K562 (cell line): Measurements from ENCODE around the gene CCDC124. TPM values are rescaled to one million over a fixed set of nuclear protein-coding genes. Genes with fewer than 3 reads are reported as not detected.

Experiments used
- ATAC-seq: fragments of 200-7000 bp; cut with Tn5 transposase; 3 replicates; pipeline ENCODE4 v1.9.1; 2020; ENCODE audit warnings: moderate library complexity
- BruUV-seq: library from RNA; stranded (reverse); fragments of 400-500 nt; replicated peaks from 2 replicates; lab custom pipeline; 2021; lab: Mats Ljungman, UMichigan
- CTCF ChIA-PET: fragments of 300-600 bp; formaldehyde crosslinking; extraction: SDS; loops from one replicate; lab custom pipeline; 2021; ENCODE audit warnings: low intra/inter-chr PET ratio; lab: Yijun Ruan, JAX
- POLR2A ChIA-PET: fragments of 300-600, 350-650 bp; sonication (Branson Sonifier 250); formaldehyde crosslinking; extraction: SDS; loops from one replicate; lab custom pipeline; 2021; ENCODE audit warnings: antibody characterized with exemption, inconsistent platforms; lab: Yijun Ruan, JAX
- DNase-seq, 4 experiments: peaks; one replicate each; pipeline versions ENCODE4 v3.0.0 to v3.0.0-alpha.2; 2011 to 2018; ENCODE audit warnings: low spot score in 3 of 4, mixed read lengths in 3 of 4; ENCODE audit errors: extremely low read depth in 1 of 4
- FAIRE-seq: peaks from 2 replicates; lab custom pipeline; 2011; peaks lifted over from hg19 to GRCh38; lab: Jason Lieb, UNC
- H2AFZ ChIP-seq: 2 replicates; pipeline ENCODE4 v1.6.0; 2011; ENCODE audit warnings: low read depth, low read length, control low read depth, inconsistent platforms
- H3K27ac ChIP-seq: fragments of 200-600 bp; 3 replicates; pipeline ENCODE4 v1.8.0; 2011; ENCODE audit warnings: low read depth, mild to moderate bottlenecking, control low read depth, inconsistent platforms, low read length, moderate library complexity, mixed read lengths; ENCODE audit errors: extremely low read depth
- H3K27me3 ChIP-seq, 2 experiments: fragments of 300-600 bp in 1 of 2; 2 replicates in 1 of 2; 3 replicates in 1 of 2; pipeline versions ENCODE4 v1.6.0 to v1.8.0; 2011; ENCODE audit warnings: inconsistent platforms in 2 of 2, low read length in 2 of 2, mild to moderate bottlenecking in 1 of 2, mixed read lengths in 1 of 2, moderate library complexity in 1 of 2; ENCODE audit not compliant: control insufficient read depth in 2 of 2, insufficient read depth in 2 of 2
- H3K36me3 ChIP-seq: fragments of 300-600 bp; 3 replicates; pipeline ENCODE4 v1.8.0; 2011; ENCODE audit warnings: mild to moderate bottlenecking, low read length, inconsistent platforms; ENCODE audit not compliant: control insufficient read depth, insufficient read depth
- H3K4me1 ChIP-seq, 2 experiments: fragments of 200-600 bp in 1 of 2; replicated peaks in 1 of 2; 2 replicates in 1 of 2; 3 replicates in 1 of 2; pipeline versions ENCODE4 v1.5.1 to v1.8.0; 2011; ENCODE audit warnings: inconsistent platforms in 2 of 2, low read length in 2 of 2, mild to moderate bottlenecking in 1 of 2, mixed read lengths in 1 of 2, moderate library complexity in 1 of 2; ENCODE audit not compliant: control insufficient read depth in 2 of 2, insufficient read depth in 2 of 2
- H3K4me2 ChIP-seq: 2 replicates; pipeline ENCODE4 v1.6.1; 2011; ENCODE audit warnings: low read length, control low read depth, inconsistent platforms, mixed read lengths; ENCODE audit not compliant: insufficient read depth
- H3K4me3 ChIP-seq: fragments of 200-600 bp; sonication (generic), shearing (Covaris generic); 2 replicates; pipeline ENCODE4 v1.5.1; 2016; ENCODE audit warnings: control low read depth, inconsistent platforms
- H3K79me2 ChIP-seq: fragments of 200-600 bp; 3 replicates; pipeline ENCODE4 v1.8.0; 2011; ENCODE audit warnings: low read length, inconsistent platforms; ENCODE audit not compliant: control insufficient read depth, insufficient read depth
- H3K9ac ChIP-seq, 2 experiments: 2 replicates each; pipeline versions ENCODE4 v1.6.0 to v1.6.1; 2011; ENCODE audit warnings: low read depth in 2 of 2, low read length in 2 of 2, control low read depth in 1 of 2, inconsistent platforms in 1 of 2, mild to moderate bottlenecking in 1 of 2, mixed read lengths in 1 of 2; ENCODE audit not compliant: insufficient read depth in 1 of 2
- H3K9me1 ChIP-seq: one replicate; pipeline ENCODE4 v1.6.0; 2011; ENCODE audit warnings: inconsistent platforms, mild to moderate bottlenecking, low read length, moderate library complexity; ENCODE audit not compliant: control insufficient read depth, insufficient read depth
- H3K9me3 ChIP-seq: replicated peaks from 2 replicates; pipeline ENCODE4 v1.5.1; 2011; ENCODE audit warnings: low read depth, low read length, inconsistent platforms; ENCODE audit not compliant: control insufficient read depth, insufficient read depth
- H4K20me1 ChIP-seq: replicated peaks from 2 replicates; pipeline ENCODE4 v1.6.1; 2011; ENCODE audit warnings: low read length, inconsistent platforms, mixed read lengths; ENCODE audit not compliant: control insufficient read depth, insufficient read depth
- BCOR ChIP-seq: fragments of 450-650 bp; IDR thresholded peaks from 2 replicates; pipeline ENCODE4 v1.6.1; 2016
- E2F5 ChIP-seq: sonication (generic); formaldehyde crosslinking; IDR thresholded peaks from 2 replicates; pipeline ENCODE4 v1.8.0; 2022; ENCODE audit warnings: mild to moderate bottlenecking, missing genetic modification reagents
- ETV5 ChIP-seq: sonication (generic); formaldehyde crosslinking; IDR thresholded peaks from 2 replicates; pipeline ENCODE4 v1.4.0; 2020; ENCODE audit warnings: low read depth, mild to moderate bottlenecking, missing genetic modification reagents
- FOS ChIP-seq: IDR thresholded peaks from 3 replicates; pipeline ENCODE4 v1.6.1; 2011; ENCODE audit not compliant: insufficient read length; ENCODE audit errors: extremely low read depth
- GATAD2B ChIP-seq: fragments of 450-650 bp; IDR thresholded peaks from 2 replicates; pipeline ENCODE4 v1.6.1; 2017; ENCODE audit warnings: mild to moderate bottlenecking, borderline replicate concordance
- HINFP ChIP-seq: fragments of 450-650 bp; conservative IDR thresholded peaks from 2 replicates; pipeline ENCODE4 v1.6.1; 2016; ENCODE audit warnings: missing genetic modification characterization, low read depth, mild to moderate bottlenecking, control low read depth, missing compliant biosample characterization
- OTX1 ChIP-seq: fragments of 450-650 bp; formaldehyde crosslinking; IDR thresholded peaks from 2 replicates; pipeline ENCODE4 v1.4.0; 2022; ENCODE audit warnings: mild to moderate bottlenecking
- RCOR1 ChIP-seq, 2 experiments: IDR thresholded peaks; 2 replicates each; pipeline ENCODE4 v1.6.1; 2012; ENCODE audit warnings: low read depth in 2 of 2, low read length in 2 of 2, borderline replicate concordance in 1 of 2, improper control_type of control experiment in 1 of 2
- RFX1 ChIP-seq: fragments of 450-650 bp; IDR thresholded peaks from 2 replicates; pipeline ENCODE4 v1.6.1; 2016; ENCODE audit warnings: mild to moderate bottlenecking, moderate library complexity
- SREBF2 ChIP-seq: sonication (generic); formaldehyde crosslinking; IDR thresholded peaks from 2 replicates; pipeline ENCODE4 v1.4.0; 2020; ENCODE audit warnings: mild to moderate bottlenecking, missing genetic modification reagents
- SUPT5H ChIP-seq: fragments of 450-650 bp; IDR thresholded peaks from 2 replicates; pipeline ENCODE4 v1.6.1; 2016
- ZFP36 ChIP-seq: fragments of 150-350 bp; IDR thresholded peaks from 2 replicates; pipeline ENCODE4 v1.6.1; 2018; ENCODE audit warnings: low read length, low read depth; ENCODE audit not compliant: partially characterized antibody
- ZNF445 ChIP-seq: fragments of 250-450 bp; sonication (Bioruptor Pico); IDR thresholded peaks from 2 replicates; pipeline ENCODE4 v1.4.0; 2020; ENCODE audit warnings: low read depth, mild to moderate bottlenecking, moderate library complexity
- ZNF507 ChIP-seq: conservative IDR thresholded peaks from 2 replicates; pipeline ENCODE4 v1.6.1; 2017; ENCODE audit warnings: missing genetic modification characterization, missing compliant biosample characterization
- WGBS: fragments of 100-300 bp; shearing (Covaris generic); methylation state at CpG from one replicate; pipeline ENCODE4 v1.1.6; 2016; ENCODE audit warnings: low coverage, mixed read lengths; ENCODE audit not compliant: insufficient coverage; ENCODE audit errors: missing lambda C conversion rate; 5-methylcytosine and 5-hydroxymethylcytosine counted together
- in situ Hi-C: fragments of 300-500 bp; cut with MboI; formaldehyde crosslinking; loops from 4 replicates; pipeline ENCODE4 v1.15.0; 2018; ENCODE audit warnings: inconsistent platforms, mixed read lengths
- intact Hi-C: fragments of 100-400 bp; cut with micrococcal nuclease; formaldehyde crosslinking; loops from 2 replicates; pipeline ENCODE4 v1.14.2; 2022
- polyA plus RNA-seq, 8 experiments: library from polyadenylated mRNA; depleted of rRNA in 4 of 8; stranded (reverse) in 5 of 8; unstranded in 3 of 8; fragments of >200 nt; fragmentation: Nextera tagmentation in 2 of 8; fragmentation: Illumina TruSeq in 1 of 8; extraction: Ambion mirVana in 2 of 8; extraction: Trizol in 1 of 8; gene quantifications; 2 replicates each; pipeline versions ENCODE4 v1.2.1 to v1.2.3, GENCODE V29; 2011 to 2014; ENCODE audit warnings: inconsistent platforms in 1 of 8, missing spikeins in 1 of 8
- total RNA-seq, 7 experiments: library from RNA; depleted of rRNA in 6 of 7; stranded (reverse); fragments of >200 nt in 6 of 7; fragmentation: Illumina TruSeq in 2 of 7; extraction: Trizol in 2 of 7; gene quantifications; 2 replicates each; pipeline versions ENCODE4 v1.2.1 to v1.2.3, GENCODE V29; 2011 to 2021; ENCODE audit warnings: low replicate concordance in 1 of 7

The CCDC124 gene
- total and polyA plus RNA-seq, 9 of the 15 experiments (the other 6 are each of a cell fraction or from before 2014, with no cell fraction given), result 5.8 to 234 (median 40.1) TPM

- TF ChIP-seq RCOR1 (IDR thresholded peaks at IDR 0.05; ENCODE audit: borderline replicate concordance in 1 of 2, low read depth in 2 of 2, low read length in 2 of 2) (0 out of 4 replicates have a peak, but pooled peaks of 1 of the 2 experiments have one; percentile 10), SREBF2 (CRISPR knock-in tag) (no peak), SUPT5H (no peak), ZFP36 (peak; percentile 97), E2F5 (CRISPR knock-in tag) (no peak), HINFP (no peak), FOS (no peak), OTX1 (CRISPR knock-in tag) (no peak), GATAD2B (no peak), RFX1 (no peak), ZNF445 (CRISPR knock-in tag) (no peak), ZNF507 (tag) (no peak), BCOR (peak; percentile 38; the same call in 1 of the 2 replicates), ETV5 (no peak)
- peaks cover 7 to 24% of the 10 kb centered on the region in 2 experiments; a peak in 4 of 5 replicates for H3K4me1 ChIP-seq
- no peaks in the 10 kb centered on the region for H3K36me3 ChIP-seq
- POLR2A ChIA-PET, result interaction anchor here (0.5 to 0.6 kb wide), 2 partner anchors 401 to 467 kb away, joined by 3 to 4 read pairs; no protein-coding TSS in a partner anchor
- H3K79me2 ChIP-seq, result no peaks in the 10 kb centered on the region
- no peak overlapping the region for H3K4me2 ChIP-seq
- no peaks in the 10 kb centered on the region for H4K20me1 ChIP-seq
- in situ Hi-C loops (no loop called here), intact Hi-C loops (no loop called here)
- CTCF ChIA-PET, result no interaction called here
- no peak for FAIRE-seq
- WGBS, result 56% methylated on average over 9 of the region's 13 CpGs
- H3K9me1 ChIP-seq, result no peaks in the 10 kb centered on the region
- no peak overlapping the region for H3K4me3 ChIP-seq
- no peak overlapping the region for H2AFZ ChIP-seq
- H3K27me3 ChIP-seq, result no peaks in the 10 kb centered on the region
- H3K9ac ChIP-seq, result peak overlapping the region in 1 of 2 experiments; percentile 8; a peak in 2 of 4 replicates
- ATAC-seq, result no peak
- H3K9me3 ChIP-seq, result no peaks in the 10 kb centered on the region
- no peak for DNase-seq
- no peak overlapping the region for H3K27ac ChIP-seq
- no TSS peak for BruUV-seq
Observed at GRCh38 chr19:17988161-17988560, 55.3 kb downstream of the CCDC124 start.
